Esophagus squamous epithelium (tissue), 4 donors: ENCODE results near the gene LHFPL4.

ENCODE experiments used
- CTCF ChIP-seq, 6 experiments: fragments of 450-650 bp in 4 of 6; fragments of 200-600 bp in 2 of 6; sonication (generic) in 2 of 6; IDR thresholded peaks; one replicate each; pipeline ENCODE4 v1.5.1; 2016 to 2019; ENCODE audit warnings: antibody characterized with exemption in 6 of 6, mild to moderate bottlenecking in 4 of 6, moderate library complexity in 4 of 6
- POLR2A ChIP-seq, 4 donors: fragments of 450-650 bp; IDR thresholded peaks; one replicate each; pipeline ENCODE4 v1.6.1; 2017; ENCODE audit warnings: antibody characterized with exemption in 4 of 4, mild to moderate bottlenecking in 4 of 4, moderate library complexity in 3 of 4

- TF ChIP-seq CTCF (IDR thresholded peaks at IDR 0.05): no peak
- no peak for TF ChIP-seq POLR2A (IDR thresholded peaks at IDR 0.05)
Observed at GRCh38 chr3:9448643-9449042, 105.0 kb downstream of the LHFPL4 start.
